Stimulated activated CD4-positive, alpha-beta T cell treated with anti-CD3 and anti-CD28 coated beads, Interleukin-2, amount 100 ng/mL, for 24 hours (primary cell): ENCODE measurements around the gene SUSD3.

Experiments
- DNase-seq, 2 donors: peaks; one replicate each; pipeline ENCODE4 v3.0.0-alpha.2; 2020

The SUSD3 gene

GRCh38 chr9:93030642-93031628 is 27.6 kb upstream of the SUSD3 start:
- no peak for DNase-seq

- no peak for DNase-seq
These were observed 26.7 kb upstream of the SUSD3 start for GRCh38 chr9:93031629-93032430.

GRCh38 chr9:93032545-93032944 is 26.0 kb upstream of the SUSD3 start:
- no peak for DNase-seq

DNA sequence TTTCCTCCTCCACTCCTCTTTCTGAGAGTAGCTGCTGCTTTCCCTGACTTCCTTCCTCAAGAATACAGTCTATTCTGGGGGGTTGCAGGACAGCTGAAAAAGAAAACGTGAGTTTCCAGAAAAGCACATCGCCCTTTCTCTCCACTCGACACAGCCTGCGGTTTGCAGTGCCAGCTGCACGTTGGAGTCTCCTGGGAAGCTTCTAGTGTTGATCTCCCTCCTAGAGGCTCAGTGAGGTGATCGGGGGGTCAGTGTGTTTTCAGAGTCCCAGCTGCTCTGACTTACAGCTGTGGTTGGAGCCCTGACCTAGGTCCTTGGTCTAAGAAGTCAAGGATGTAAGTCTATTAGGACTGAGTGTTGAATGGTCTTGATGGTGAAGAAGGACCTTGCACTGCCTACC is 25.0 kb upstream of the SUSD3 start:
- no peak for DNase-seq

GRCh38 chr9:93035106-93035660 is 23.3 kb upstream of the SUSD3 start:
- DNase-seq = no peak

DNA sequence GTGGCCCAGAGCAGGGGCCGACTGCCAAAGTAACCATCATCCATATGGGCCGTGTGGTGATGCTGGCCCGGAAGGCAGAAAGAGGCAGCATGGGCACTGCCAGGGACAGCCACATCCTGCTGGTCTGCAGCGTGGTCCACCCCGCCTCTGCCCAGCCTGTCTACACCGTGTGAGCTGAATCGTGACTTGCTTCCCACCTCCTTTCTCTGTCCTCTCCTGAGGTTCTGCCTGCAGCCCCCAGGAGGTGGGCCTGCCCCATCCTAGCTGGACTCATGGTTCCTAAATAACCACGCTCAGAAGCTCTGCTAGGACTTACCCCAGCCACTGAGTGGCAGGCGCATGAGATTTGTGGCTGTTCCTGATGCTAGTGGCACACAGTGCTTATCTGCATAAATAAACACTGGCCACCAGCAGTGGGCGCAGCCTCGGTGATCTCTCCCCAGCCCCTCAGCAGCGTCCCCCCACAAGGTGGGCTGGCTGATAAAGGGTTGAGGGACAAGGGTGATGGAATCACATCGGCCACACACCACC is 22.6 kb upstream of the SUSD3 start:
- peak in 1 of 2 donors; percentile 14 for DNase-seq

DNA sequence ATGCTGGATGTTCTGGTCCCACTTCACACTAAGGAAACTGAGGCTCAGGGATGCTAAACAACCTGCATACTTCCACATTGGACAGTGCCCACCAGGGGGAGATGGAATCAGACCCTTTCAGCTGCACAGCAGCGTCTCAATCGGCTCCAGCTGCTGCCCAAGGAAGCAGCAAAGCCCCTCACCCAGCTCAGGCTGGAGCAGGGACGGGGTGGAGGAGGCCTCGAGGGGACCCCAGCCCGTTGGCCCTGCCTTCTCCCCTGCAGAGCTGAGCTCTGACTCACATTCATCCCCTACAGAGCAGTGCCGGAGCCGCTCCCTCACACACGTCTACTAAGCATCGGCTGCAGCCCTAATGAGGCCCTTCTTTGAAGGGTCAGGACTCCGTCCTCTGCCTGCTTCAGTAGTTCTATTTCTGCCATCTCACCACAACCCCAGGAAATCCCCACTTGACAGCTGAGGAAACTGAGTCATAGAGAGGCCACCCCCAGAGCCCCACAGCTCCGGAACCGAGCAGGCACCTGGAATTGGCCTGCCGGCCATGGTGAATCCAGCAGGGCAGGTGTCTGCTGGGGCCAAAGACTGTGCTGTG is 21.5 kb upstream of the SUSD3 start:
- DNase-seq = peak in 1 of 2 donors; percentile 16

DNA sequence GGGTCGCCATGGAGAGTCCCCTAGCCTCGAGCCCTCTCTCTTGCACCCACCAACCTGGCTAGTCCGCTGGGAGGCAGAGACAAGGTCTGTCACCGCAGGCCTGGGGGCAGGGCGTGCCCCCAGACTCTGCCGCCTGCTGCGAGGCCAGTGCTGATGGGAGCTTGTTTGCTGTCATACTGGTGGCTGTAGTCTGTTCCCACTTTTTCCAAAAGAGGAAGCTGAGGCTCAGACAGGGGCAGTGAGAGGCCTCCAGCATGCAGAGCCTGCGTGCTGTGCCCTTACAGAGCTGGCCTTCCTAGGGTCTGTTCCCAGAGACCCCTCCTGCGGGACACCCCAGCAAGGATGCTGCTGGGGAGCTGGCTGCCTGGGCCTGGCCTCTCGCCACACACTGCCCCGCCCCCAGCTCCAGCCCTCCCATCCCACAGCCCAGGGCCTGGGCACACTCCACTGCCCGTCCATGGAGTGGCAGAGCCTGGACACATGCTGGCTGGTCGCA is 21.0 kb upstream of the SUSD3 start:
- DNase-seq = peak in 1 of 2 donors; percentile 15

DNA sequence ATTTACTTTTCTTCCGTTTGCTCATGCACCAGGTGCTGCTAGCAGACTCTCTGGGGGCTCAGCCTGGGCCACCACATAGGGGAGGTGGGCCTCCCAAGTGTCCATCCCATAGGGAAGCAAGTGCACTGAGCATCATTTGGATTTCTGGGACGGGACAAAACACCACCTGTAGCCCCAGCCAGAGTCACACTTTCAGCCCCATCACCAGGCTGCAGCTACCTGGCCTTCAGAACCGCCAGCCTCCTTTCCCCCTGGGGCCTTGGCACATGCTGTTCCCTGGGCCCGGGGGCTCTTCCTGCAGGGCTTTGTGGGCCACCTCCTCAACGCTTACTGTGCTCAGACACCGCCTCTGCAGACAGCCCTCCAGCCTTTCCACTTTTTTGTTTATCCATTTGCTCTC is 19.6 kb upstream of the SUSD3 start:
- DNase-seq = no peak

GRCh38 chr9:93039456-93039855 is 19.0 kb upstream of the SUSD3 start:
- no peak for DNase-seq

DNA sequence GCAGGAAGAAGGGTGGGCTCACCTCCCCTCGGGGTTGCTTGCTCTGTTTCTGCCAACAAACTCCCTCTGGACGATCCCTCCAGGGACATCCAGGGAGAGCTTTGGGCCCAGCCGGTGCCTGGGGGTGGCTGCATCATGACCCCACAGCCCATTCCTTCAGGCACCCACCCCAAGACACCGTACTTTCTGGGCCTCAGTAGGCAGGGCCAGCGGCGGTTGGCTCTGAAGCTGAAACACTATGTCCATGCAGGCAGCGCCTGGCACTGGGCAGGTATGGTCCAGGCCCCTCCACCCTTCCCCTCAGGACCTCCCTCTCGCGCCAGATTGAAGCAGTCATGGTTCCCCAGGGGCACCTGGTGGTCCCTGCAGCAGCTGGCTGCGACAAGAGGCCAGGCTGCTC is 18.5 kb upstream of the SUSD3 start:
- peak in 1 of 2 donors; percentile 16 for DNase-seq

GRCh38 chr9:93040409-93040808 is 18.1 kb upstream of the SUSD3 start:
- DNase-seq = peak in 1 of 2 donors; percentile 12

DNA sequence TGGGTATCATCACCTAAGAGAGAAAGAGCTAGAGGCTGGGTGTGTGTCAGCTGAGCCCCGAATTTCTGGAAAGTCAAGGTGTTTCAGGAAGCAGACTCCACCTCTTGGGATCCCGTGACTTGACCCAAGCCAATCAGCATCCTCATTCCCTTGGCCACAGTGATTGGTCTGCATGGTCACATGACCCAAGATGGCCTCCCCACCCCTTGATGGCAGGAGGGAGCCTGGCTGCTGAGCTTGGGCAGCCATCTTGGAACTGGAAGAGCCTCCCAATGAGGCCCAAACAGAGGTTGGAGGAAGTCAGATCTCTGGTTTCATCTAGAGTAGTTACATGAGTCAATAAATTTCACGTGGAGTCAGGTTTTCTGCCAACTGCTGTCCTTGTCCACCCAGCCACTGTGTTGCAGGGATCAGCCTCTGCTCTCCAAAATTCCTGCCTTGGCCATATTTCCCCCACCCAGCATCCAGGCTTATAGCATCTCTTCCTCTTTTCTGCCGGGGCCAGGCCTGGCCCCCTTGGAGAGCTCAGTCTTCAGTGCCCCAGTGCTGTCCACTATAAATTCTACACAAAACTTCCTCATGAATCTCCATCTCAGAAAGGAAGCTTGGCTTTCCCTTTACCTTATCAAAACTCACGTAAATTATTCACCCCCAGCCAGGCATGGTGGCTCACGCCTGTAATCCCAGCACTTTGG is 17.2 kb upstream of the SUSD3 start:
- DNase-seq = peak in 1 of 2 donors; percentile 27

DNA sequence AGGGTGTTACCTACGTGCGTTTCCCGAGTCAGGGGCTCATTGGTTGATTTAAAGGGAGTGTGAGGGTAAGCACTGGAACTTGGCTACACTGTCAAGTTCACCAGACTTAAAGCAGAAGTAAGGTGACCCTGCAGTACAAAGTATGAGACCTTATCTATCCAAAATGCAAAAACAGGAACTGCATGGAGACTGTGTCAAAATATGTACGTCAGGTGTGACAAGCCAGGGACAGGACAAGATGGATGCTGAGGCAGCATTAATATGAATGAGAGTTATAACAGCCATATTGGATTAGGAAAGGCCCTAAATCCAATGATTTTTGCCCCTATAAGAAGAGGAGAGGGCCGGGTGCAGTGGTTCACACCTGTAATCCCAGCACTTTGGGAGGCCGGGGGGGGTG is 15.4 kb upstream of the SUSD3 start:
- DNase-seq = peak in 1 of 2 donors; percentile 13

- DNase-seq = no peak
These were observed 13.0 kb upstream of the SUSD3 start for GRCh38 chr9:93045521-93045920.

DNA sequence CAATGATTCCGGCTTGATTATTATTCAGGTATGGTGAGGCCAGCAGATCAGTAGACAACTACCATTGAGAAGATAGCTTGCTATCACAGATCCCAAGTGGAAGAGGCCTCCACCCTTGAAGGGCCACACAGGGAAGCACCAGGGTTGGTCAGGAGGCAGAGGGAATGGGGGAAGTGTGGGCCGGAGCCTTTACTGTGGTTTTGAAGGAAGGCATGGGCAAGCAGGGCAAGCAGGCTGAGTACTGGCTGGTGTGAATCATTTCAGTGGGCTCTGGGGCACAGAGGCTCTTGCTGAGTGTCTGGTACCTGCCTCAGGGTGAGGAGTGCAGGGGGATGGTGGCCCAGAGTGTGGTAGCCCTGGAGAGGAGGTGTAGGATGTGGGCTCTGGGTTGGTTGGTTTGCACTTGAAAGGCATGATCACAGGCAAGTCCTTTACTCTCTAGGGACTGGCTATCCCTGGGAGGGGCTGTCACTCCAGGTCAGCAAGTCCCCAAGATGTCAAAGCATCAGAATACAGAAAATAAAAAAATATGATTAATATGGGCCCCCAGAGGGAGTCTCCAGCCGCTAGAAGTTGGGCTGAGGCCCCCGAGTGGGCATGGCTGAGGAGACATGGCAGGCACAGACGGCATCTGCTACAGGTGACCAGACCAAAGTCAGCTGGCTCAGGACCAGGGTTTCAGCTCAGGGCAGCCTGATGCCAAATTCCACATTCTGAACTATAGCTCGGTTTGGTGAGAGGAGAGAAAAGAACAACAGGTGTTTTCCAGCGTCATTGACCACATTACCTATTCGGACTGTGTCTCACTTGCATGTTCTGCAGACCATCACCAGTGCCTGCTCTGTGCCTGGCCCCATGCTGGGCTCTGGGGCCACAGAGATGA is 9.7 kb upstream of the SUSD3 start:
- DNase-seq = no peak

DNA sequence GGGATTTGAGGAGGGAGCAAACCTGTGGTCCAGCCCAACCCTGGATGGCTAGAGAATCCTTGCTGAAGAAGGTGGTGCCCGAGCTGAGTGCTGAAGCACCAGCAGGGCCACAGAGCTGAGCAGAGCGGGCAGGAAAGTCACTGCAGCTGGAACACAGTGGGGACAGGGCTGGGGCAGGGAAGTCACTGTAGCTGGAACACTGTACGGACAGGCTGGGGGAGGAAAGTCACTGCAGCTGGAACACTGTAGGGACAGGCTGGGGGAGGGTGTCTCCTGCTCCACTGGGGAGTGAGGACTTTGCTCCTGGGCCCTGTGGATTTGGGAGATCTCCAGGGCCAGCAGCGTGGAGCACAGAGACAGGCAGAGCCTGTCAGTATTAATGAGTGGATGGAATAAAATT is 9.0 kb upstream of the SUSD3 start:
- DNase-seq = no peak

DNA sequence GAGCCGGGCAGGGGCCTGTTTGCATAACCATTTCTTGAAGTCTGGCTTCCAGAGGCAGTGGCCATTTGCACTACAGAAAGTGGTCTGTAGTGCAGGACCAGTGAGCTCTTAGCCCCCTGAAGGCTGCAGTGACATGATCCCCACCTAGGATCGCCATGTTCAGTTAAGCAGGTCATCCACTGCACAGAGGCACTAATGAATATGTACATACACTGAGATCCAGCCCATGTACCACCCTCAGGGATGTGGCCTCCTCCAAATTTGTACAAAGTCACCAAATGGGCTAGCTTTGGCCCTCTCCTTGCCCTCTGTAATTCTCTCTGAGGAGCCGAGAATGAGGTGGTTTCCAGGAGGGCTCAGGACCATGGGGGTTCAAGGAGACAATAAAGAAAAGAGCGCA is 8.3 kb upstream of the SUSD3 start:
- DNase-seq = no peak

DNA sequence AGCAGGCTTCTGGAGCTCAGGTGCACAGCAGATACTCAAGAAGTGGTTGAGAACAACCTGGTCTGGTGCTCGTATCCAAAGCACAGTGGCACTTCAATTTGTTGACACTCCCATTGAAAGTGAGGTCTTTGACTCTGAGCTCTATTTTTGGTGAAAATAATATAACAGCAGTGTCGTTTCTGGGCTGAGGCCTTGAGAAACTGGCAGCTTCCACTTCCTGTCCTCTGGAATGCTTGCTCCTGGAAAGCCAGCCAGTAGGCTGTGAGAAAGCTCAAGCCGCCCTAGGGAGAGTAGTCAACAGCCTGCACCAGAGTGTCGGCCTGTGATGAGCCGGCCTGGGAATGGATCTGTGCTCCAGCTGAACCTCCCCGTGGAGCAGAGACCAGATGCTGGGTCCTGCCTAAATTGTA is 6.8 kb upstream of the SUSD3 start:
- no peak for DNase-seq

DNA sequence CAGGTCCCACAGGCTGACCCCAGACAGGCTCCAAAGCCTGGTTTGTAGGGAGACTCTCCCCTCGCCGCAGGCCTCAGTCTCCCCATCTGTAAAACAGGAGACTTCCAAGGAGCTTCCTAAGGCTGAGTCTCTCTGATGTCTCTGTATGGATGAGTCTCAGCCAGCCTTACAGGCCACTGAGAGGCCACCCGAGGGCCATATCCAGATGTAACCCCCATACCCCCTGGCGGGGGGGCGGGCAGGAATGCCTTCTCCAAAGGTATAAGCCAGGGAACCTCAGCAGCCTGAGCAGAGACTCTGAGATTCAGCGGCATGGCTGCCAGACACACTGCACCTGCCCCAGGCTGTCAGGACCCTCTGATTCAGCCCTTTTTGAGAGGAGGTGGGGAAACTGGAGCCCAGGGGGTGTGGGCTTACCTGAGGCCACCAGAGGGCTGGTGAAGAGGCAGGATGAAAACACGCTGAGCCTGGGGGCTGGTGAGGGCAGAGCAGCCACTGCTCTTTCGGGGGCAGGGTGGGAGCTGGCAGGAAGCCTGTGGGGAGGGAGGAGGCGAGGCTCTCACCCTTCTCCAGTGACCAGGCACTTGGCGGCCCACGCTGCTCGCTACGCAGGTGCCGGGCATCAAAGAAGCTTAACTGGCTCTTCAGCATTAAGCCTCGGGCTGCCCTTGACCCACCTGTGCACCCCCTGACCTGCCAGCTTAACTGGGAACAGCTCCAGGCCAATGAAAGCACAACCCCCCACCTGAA is 5.5 kb upstream of the SUSD3 start:
- no peak for DNase-seq
